Measurements from ENCODE around the gene EPYC.

GRCh38 chr12:90947869-90948268 is 56.9 kb downstream of the EPYC start:
- TF ChIP-seq CTCF (IDR thresholded peaks at IDR 0.05; ENCODE audit: poor library complexity) = no peak
- TF ChIP-seq EZH2phosphoT487 (IDR thresholded peaks at IDR 0.05; ENCODE audit: low read depth, severe bottlenecking, unreplicated experiment) = no peak
